AG09309 (cell line): ENCODE measurements around the gene PAX8.
"Not testable (repeated sequence)": the region's sequence is repeated elsewhere in the genome, so short reads cannot be mapped to it uniquely, and the experiment has no call there.

ENCODE experiments used
- DNase-seq: peaks from one replicate; pipeline ENCODE4 v3.0.0-alpha.2; 2010; ENCODE audit warnings: low read depth
- H3K4me3 ChIP-seq: 2 replicates; pipeline ENCODE4 v1.5.1; 2011; ENCODE audit warnings: mild to moderate bottlenecking, low read depth, low read length, moderate library complexity; ENCODE audit not compliant: control insufficient read depth
- CTCF ChIP-seq: IDR thresholded peaks from 2 replicates; pipeline ENCODE4 v1.5.1; 2011; ENCODE audit warnings: mild to moderate bottlenecking, low read depth, low read length, inconsistent platforms; ENCODE audit not compliant: insufficient read depth, control insufficient read depth; ENCODE audit errors: missing control alignments

PAX8 gene

GRCh38 chr2:113278742-113279139 lies at the start of gene PAX8:
PAX8 (minus strand) TSS chr2:113278921; CDS start chr2:113278394, 527 bp downstream.
- H3K4me3 ChIP-seq: no peak within 1 kb of the TSS
- no peak for DNase-seq
- TF ChIP-seq CTCF: no peak

- H3K4me3 ChIP-seq: no peak overlapping the region
- DNase-seq: no peak
- no peak for TF ChIP-seq CTCF
Measured at GRCh38 chr2:113328043-113328442, 49.3 kb upstream of the PAX8 start.

GRCh38 chr2:113325161-113325731 lies 46.5 kb upstream of the PAX8 start:
- peak overlapping the region; percentile 54 for H3K4me3 ChIP-seq
- DNase-seq: not testable (repeated sequence)

GRCh38 chr2:113324684-113325160 lies 46.0 kb upstream of the PAX8 start:
- no peak for DNase-seq
- no peak for TF ChIP-seq CTCF
- H3K4me3 ChIP-seq: peak overlapping the region; percentile 54

GRCh38 chr2:113323129-113323528 lies 44.4 kb upstream of the PAX8 start:
- H3K4me3 ChIP-seq, DNase-seq: not testable (repeated sequence)

- H3K4me3 ChIP-seq, DNase-seq: not testable (repeated sequence)
Measured at GRCh38 chr2:113320106-113320505, 41.4 kb upstream of the PAX8 start.

GRCh38 chr2:113318941-113319340 lies 40.2 kb upstream of the PAX8 start:
- not testable (repeated sequence) for H3K4me3 ChIP-seq

GRCh38 chr2:113316085-113316484 lies 37.4 kb upstream of the PAX8 start:
- TF ChIP-seq CTCF: no peak
- no peak for DNase-seq
- no peak overlapping the region for H3K4me3 ChIP-seq

More at GRCh38 chr2:113318941-113319340, 40.2 kb upstream of the PAX8 start:
- DNase-seq: not testable (repeated sequence)

- not testable (repeated sequence) for DNase-seq, H3K4me3 ChIP-seq
Measured at GRCh38 chr2:113314663-113315062, 35.9 kb upstream of the PAX8 start.

GRCh38 chr2:113314176-113314575 lies 35.5 kb upstream of the PAX8 start:
- DNase-seq, H3K4me3 ChIP-seq: not testable (repeated sequence)

- DNase-seq, H3K4me3 ChIP-seq: not testable (repeated sequence)
Measured at GRCh38 chr2:113311781-113312180, 33.1 kb upstream of the PAX8 start.

GRCh38 chr2:113311191-113311590 lies 32.5 kb upstream of the PAX8 start:
- DNase-seq, H3K4me3 ChIP-seq: not testable (repeated sequence)
